Glutamatergic neuron (in vitro differentiated cells): ENCODE data around the gene TMEM26. TPM values are rescaled to one million over a fixed set of nuclear protein-coding genes. Genes with fewer than 3 reads are reported as not detected.

Experiments
- DNase-seq: peaks from one replicate; pipeline ENCODE4 v3.0.0; 2022
- H3K27ac Mint-ChIP-seq: one replicate; pipeline ENCODE4 v1.8.0; 2020; ENCODE audit warnings: mild to moderate bottlenecking, mixed read lengths, inconsistent platforms; ENCODE audit not compliant: unreplicated experiment
- H3K27me3 Mint-ChIP-seq: one replicate; pipeline ENCODE4 v1.8.0; 2020; ENCODE audit warnings: mild to moderate bottlenecking, moderate library complexity, mixed read lengths, inconsistent platforms; ENCODE audit not compliant: unreplicated experiment
- H3K36me3 Mint-ChIP-seq: one replicate; pipeline ENCODE4 v1.8.0; 2020; ENCODE audit warnings: mild to moderate bottlenecking, mixed read lengths, inconsistent platforms; ENCODE audit not compliant: unreplicated experiment
- H3K4me1 Mint-ChIP-seq: one replicate; pipeline ENCODE4 v1.8.0; 2020; ENCODE audit warnings: mild to moderate bottlenecking, low read depth, mixed read lengths, inconsistent platforms; ENCODE audit not compliant: unreplicated experiment
- H3K4me3 Mint-ChIP-seq: one replicate; pipeline ENCODE4 v1.8.0; 2020; ENCODE audit warnings: mild to moderate bottlenecking, mixed read lengths, inconsistent platforms; ENCODE audit not compliant: unreplicated experiment
- H3K9me3 Mint-ChIP-seq: one replicate; pipeline ENCODE4 v1.8.0; 2020; ENCODE audit warnings: mild to moderate bottlenecking, moderate library complexity, mixed read lengths, inconsistent platforms; ENCODE audit not compliant: unreplicated experiment
- total RNA-seq: library from RNA; stranded (reverse); fragmentation: NEBNext Ultra II Directional; extraction: Animal tissue kit (Norgen Biotek cat#: 25700); gene quantifications from one replicate; pipeline ENCODE4 v1.2.1, GENCODE V29; 2021; ENCODE audit not compliant: unreplicated experiment
- TF ChIP-seq, protein P1 (sequence below): fragments of 200-600 bp; sonication (generic); IDR thresholded peaks from one replicate; pipeline ENCODE4 v1.5.0; 2021; ENCODE audit not compliant: partially characterized antibody, unreplicated experiment

TMEM26 gene
- total RNA-seq, 1 donor from 2014 or later: not detected

GRCh38 chr10:61404751-61405150, 48.4 kb downstream of the TMEM26 start:
- TF ChIP-seq, protein P1, sequence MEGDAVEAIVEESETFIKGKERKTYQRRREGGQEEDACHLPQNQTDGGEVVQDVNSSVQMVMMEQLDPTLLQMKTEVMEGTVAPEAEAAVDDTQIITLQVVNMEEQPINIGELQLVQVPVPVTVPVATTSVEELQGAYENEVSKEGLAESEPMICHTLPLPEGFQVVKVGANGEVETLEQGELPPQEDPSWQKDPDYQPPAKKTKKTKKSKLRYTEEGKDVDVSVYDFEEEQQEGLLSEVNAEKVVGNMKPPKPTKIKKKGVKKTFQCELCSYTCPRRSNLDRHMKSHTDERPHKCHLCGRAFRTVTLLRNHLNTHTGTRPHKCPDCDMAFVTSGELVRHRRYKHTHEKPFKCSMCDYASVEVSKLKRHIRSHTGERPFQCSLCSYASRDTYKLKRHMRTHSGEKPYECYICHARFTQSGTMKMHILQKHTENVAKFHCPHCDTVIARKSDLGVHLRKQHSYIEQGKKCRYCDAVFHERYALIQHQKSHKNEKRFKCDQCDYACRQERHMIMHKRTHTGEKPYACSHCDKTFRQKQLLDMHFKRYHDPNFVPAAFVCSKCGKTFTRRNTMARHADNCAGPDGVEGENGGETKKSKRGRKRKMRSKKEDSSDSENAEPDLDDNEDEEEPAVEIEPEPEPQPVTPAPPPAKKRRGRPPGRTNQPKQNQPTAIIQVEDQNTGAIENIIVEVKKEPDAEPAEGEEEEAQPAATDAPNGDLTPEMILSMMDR: no peak
- H3K36me3 Mint-ChIP-seq: no peaks in the 10 kb centered on the region
- H3K4me3 Mint-ChIP-seq: no peak overlapping the region
- no peaks in the 10 kb centered on the region for H3K27me3 Mint-ChIP-seq
- H3K4me1 Mint-ChIP-seq: no peaks in the 10 kb centered on the region
- no peaks in the 10 kb centered on the region for H3K9me3 Mint-ChIP-seq
- no peak for DNase-seq
- no peak overlapping the region for H3K27ac Mint-ChIP-seq

DNA sequence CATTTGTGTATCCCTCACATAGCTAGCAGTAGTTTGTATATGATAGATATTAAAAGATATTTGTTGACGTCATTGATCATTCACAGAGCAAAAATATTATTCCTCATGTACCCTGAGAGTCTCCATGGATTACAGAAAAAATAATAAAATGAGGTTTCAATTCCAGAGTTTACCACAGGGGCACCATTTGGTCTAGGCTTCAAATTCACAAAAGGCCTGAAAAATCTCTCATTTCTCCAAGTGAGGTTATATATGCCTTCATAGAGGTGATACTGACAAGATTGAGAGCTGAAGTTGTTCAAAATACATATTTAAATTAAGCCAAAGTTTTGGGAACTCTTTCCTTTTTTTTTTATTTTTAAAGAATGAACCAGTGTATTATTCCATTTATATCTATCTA, 52.7 kb downstream of the TMEM26 start:
- H3K27me3 Mint-ChIP-seq: no peaks in the 10 kb centered on the region
- H3K36me3 Mint-ChIP-seq: no peaks in the 10 kb centered on the region
- H3K4me3 Mint-ChIP-seq: no peak overlapping the region
- DNase-seq: no peak
- H3K27ac Mint-ChIP-seq: no peak overlapping the region
- no peaks in the 10 kb centered on the region for H3K4me1 Mint-ChIP-seq
- no peaks in the 10 kb centered on the region for H3K9me3 Mint-ChIP-seq
- TF ChIP-seq, protein P1: no peak

GRCh38 chr10:61399406-61399805, 53.8 kb downstream of the TMEM26 start:
- Mint-ChIP-seq H3K4me1 (no peaks in the 10 kb centered on the region), H3K4me3 (no peak overlapping the region), H3K27ac (no peak overlapping the region), H3K9me3 (no peaks in the 10 kb centered on the region), H3K27me3 (no peaks in the 10 kb centered on the region), H3K36me3 (no peaks in the 10 kb centered on the region)
- no peak for DNase-seq
- TF ChIP-seq, protein P1: no peak

DNA sequence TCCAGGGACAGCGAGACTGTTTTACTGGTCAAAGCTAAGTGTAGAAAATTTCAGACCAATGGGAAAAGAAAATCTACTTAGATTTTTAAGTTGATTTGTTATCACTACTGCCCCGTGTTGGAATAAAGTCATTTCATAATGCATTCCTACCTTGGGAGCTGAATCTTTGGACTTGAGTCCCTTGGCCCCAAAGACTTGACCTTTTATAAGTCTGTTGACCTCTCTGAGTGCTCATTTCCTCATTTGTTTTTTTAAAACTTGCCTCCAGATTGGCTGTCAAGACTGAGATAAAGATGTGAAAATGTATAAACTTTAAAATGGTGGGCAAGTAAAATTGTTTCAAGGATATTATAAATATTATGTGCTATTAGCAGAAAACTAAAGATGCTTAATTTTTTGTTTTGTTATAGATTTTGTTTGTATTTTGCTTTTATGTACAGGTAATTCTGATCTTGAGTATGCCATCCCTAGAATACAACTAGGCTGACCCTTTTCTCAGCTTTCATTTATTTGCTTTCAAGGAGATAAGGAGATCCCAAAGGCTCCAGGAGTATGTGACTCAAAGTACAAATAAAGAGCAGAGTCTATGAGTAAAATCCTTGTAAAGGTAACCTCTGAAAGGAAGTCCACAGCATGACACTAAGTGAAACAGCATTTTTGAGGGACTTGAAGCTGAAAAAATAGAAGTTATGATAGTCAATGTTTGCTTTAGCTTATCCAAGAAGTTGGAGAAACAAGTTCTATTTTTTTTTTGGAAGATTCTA, 54.6 kb downstream of the TMEM26 start:
- H3K4me3 Mint-ChIP-seq: no peak overlapping the region
- TF ChIP-seq, protein P1: no peak
- H3K27me3 Mint-ChIP-seq: no peaks in the 10 kb centered on the region
- H3K27ac Mint-ChIP-seq: no peak overlapping the region
- no peaks in the 10 kb centered on the region for H3K9me3 Mint-ChIP-seq
- no peaks in the 10 kb centered on the region for H3K36me3 Mint-ChIP-seq
- H3K4me1 Mint-ChIP-seq: no peaks in the 10 kb centered on the region
- no peak for DNase-seq

DNA sequence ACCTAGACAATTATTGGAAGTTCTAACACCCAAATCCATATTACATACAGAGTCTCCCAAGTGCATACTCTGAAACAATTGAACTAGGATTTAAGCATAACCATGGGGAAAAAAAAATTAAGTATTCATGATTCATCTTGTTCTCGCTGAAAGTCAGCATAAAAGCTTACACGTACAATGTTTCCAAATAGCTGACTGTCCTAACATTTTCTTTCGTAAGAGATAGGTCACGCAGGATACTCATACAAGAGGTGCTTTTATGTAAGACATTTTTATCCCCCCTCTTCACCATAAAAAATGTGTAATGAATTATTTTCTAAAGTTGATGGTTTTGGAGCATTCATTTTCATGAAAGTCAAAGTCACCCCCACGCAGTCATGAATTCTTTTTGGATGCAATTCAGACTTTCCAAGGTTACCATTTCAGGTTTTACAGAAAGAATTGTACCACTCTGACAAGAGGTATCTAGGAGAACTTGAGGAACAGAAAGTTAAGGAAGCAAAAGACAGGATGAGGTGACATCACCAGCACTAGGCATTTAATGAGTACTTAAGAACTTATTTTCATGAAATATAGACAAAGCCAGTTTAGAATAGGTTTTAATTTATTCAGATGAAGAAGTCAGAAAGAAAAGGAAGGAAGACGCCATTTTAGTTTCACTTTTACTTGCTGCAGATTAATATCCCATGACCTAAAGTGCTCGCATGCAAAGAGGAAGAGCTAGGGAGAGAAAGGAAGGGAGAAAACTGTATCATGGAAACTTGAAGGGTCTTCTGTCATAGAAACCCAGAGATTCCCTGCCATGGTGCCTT, 55.8 kb downstream of the TMEM26 start:
- H3K4me3 Mint-ChIP-seq: no peak overlapping the region
- H3K27ac Mint-ChIP-seq: no peak overlapping the region
- H3K4me1 Mint-ChIP-seq: no peaks in the 10 kb centered on the region
- TF ChIP-seq, protein P1: no peak
- H3K36me3 Mint-ChIP-seq: no peaks in the 10 kb centered on the region
- H3K27me3 Mint-ChIP-seq: no peaks in the 10 kb centered on the region
- no peaks in the 10 kb centered on the region for H3K9me3 Mint-ChIP-seq
- no peak for DNase-seq
